ENCODE measurements around the gene SPAAR. TPM values are rescaled to one million over a fixed set of nuclear protein-coding genes. Genes with fewer than 3 reads are reported as not detected.

Gene SPAAR
- total and polyA plus RNA-seq, 9 of the 15 experiments (the other 6 are each of a cell fraction or from before 2014, with no cell fraction given) = not detected

- Histone ChIP-seq H3K27me3 (ENCODE audit: control insufficient read depth in 2 of 2, insufficient read depth in 2 of 2, low read length in 2 of 2) (peaks cover 0 to 8% of the 10 kb centered on the region in 2 experiments; a peak in 2 of 5 replicates), H3K9me3 (replicated peaks; ENCODE audit: control insufficient read depth, insufficient read depth, low read depth, low read length) (no peaks in the 10 kb centered on the region), H3K27ac (ENCODE audit: extremely low read depth, low read depth, low read length) (no peak overlapping the region), H3K4me3 (no peak overlapping the region), H3K36me3 (ENCODE audit: control insufficient read depth, insufficient read depth, low read length) (no peaks in the 10 kb centered on the region), H3K4me2 (ENCODE audit: insufficient read depth, low read length) (no peak overlapping the region), H3K4me1 (replicated peaks in 1 of 2; ENCODE audit: control insufficient read depth in 2 of 2, insufficient read depth in 2 of 2, low read length in 2 of 2) (no peaks in the 10 kb centered on the region; a peak in 3 of 5 replicates), H3K79me2 (ENCODE audit: control insufficient read depth, insufficient read depth, low read length) (no peaks in the 10 kb centered on the region), H3K9ac (ENCODE audit: insufficient read depth in 1 of 2, low read depth in 2 of 2, low read length in 2 of 2) (no peak overlapping the region), H3K9me1 (ENCODE audit: control insufficient read depth, insufficient read depth, low read length) (no peaks in the 10 kb centered on the region), H4K20me1 (replicated peaks; ENCODE audit: control insufficient read depth, insufficient read depth, low read length) (no peaks in the 10 kb centered on the region), H2AFZ (ENCODE audit: low read depth, low read length) (no peak overlapping the region)
- CTCF ChIA-PET (ENCODE audit: low intra/inter-chr PET ratio) = no interaction called here
- in situ Hi-C loops (cut with MboI) (no loop called here), intact Hi-C loops (cut with micrococcal nuclease) (no loop called here)
- ATAC-seq = no peak
- POLR2A ChIA-PET = no interaction called here
- TF ChIP-seq EGR1 (conservative IDR thresholded peaks at IDR 0.05) (no peak), ZNF512 (tag; IDR thresholded peaks at IDR 0.05) (peak; percentile 81)
- DNase-seq (ENCODE audit: extremely low read depth in 1 of 4, low spot score in 3 of 4) = no peak
- 42% methylated on average over 4 of the region's 6 CpGs for WGBS (ENCODE audit: insufficient coverage, low coverage, missing lambda C conversion rate)
- no TSS peak for BruUV-seq (replicated peaks)
- no peak for FAIRE-seq
Observed at GRCh38 chr9:35952526-35953191, 43.4 kb downstream of the SPAAR start.

All from K562 (cell line).